ENCODE results near the gene SLC18A3. TPM values are rescaled to one million over a fixed set of nuclear protein-coding genes. Genes with fewer than 3 reads are reported as not detected.

SLC18A3 gene
- total RNA-seq, 4 donors from 2014 or later: not detected

DNA sequence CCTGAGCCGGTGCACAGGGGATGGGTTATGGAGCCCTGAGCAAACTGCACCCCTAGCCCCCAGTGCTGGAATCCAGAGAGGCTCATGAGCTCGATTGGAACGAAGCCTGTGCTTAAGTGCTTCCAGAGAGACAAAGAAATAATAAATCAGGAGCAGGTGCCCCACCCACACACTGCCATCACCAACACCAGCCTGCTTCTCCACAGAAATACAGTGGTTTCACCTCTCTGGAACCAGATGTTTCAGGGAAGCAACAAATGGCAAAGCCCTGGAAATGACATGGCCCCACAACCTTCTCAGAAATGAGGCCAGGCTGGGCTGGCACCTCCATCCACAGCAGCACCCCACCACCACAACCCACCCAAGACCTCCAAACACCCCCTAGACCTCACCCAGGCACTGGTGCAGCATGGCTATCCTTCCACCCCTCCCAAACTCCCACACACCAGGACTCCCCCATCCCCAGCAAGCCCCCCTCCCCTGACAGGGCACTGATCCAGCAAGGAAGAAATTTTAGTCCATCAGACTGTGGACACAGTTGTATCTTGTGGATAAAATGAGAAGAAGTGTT lies 4.1 kb upstream of the SLC18A3 start:
- WGBS, 2 donors: 28 to 31% methylated on average over 3 of the region's 3 CpGs
- peak in 1 of 2 donors; percentile 76 for DNase-seq (ENCODE audit: low spot score in 2 of 2)
- no peak for TF ChIP-seq POLR2A (IDR thresholded peaks at IDR 0.05)
- TF ChIP-seq, protein P1, sequence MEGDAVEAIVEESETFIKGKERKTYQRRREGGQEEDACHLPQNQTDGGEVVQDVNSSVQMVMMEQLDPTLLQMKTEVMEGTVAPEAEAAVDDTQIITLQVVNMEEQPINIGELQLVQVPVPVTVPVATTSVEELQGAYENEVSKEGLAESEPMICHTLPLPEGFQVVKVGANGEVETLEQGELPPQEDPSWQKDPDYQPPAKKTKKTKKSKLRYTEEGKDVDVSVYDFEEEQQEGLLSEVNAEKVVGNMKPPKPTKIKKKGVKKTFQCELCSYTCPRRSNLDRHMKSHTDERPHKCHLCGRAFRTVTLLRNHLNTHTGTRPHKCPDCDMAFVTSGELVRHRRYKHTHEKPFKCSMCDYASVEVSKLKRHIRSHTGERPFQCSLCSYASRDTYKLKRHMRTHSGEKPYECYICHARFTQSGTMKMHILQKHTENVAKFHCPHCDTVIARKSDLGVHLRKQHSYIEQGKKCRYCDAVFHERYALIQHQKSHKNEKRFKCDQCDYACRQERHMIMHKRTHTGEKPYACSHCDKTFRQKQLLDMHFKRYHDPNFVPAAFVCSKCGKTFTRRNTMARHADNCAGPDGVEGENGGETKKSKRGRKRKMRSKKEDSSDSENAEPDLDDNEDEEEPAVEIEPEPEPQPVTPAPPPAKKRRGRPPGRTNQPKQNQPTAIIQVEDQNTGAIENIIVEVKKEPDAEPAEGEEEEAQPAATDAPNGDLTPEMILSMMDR (IDR thresholded peaks at IDR 0.05): no peak
- H3K4me3 ChIP-seq (ENCODE audit: low read depth, poor library complexity, severe bottlenecking): no peak overlapping the region
- intact Hi-C loops (cut with DNase I; ENCODE audit: low total_unique reads): loop anchor here (10.0 kb wide), 1 partner anchor 871 kb away; no protein-coding TSS in a partner anchor

DNA sequence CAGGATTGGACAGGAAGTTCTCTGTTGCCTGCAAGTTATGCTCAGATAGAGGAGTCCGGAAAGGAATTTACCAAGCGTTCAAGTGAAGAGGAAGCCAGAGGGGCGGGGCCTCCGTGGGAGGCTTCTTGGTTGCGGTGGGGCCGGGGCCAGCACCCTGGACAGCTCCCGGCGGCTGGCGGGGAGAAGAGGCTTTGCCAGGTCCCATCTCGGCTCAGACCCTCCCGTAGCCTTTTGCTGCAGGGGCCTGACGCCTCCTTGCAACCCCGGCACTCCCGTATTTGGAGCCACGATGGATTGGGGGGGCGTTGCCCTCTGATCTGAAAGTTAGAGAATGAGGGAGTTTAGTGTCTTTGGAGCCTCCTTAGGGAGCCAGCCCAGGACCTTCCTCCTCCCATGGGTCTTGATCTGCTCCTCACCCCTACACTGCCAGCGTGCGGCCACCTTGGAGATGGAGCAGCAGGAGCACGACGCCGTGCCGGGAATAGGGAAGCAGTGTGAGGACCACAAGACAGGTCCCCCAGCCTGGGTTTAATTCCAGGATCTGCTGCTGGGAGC lies 3.1 kb upstream of the SLC18A3 start:
- 1 to 3% methylated on average over 18 to 21 of the region's 22 CpGs for WGBS, 2 donors
- H3K4me3 ChIP-seq (ENCODE audit: low read depth, poor library complexity, severe bottlenecking): no peak overlapping the region
- DNase-seq (ENCODE audit: low spot score in 2 of 2): peak; percentile 35 to 82
- TF ChIP-seq POLR2A (IDR thresholded peaks at IDR 0.05): no peak
- TF ChIP-seq, protein P1 (IDR thresholded peaks at IDR 0.05): no peak
- intact Hi-C loops (cut with DNase I; ENCODE audit: low total_unique reads): loop anchor here (10.0 kb wide), 1 partner anchor 872 kb away; no protein-coding TSS in a partner anchor

DNA sequence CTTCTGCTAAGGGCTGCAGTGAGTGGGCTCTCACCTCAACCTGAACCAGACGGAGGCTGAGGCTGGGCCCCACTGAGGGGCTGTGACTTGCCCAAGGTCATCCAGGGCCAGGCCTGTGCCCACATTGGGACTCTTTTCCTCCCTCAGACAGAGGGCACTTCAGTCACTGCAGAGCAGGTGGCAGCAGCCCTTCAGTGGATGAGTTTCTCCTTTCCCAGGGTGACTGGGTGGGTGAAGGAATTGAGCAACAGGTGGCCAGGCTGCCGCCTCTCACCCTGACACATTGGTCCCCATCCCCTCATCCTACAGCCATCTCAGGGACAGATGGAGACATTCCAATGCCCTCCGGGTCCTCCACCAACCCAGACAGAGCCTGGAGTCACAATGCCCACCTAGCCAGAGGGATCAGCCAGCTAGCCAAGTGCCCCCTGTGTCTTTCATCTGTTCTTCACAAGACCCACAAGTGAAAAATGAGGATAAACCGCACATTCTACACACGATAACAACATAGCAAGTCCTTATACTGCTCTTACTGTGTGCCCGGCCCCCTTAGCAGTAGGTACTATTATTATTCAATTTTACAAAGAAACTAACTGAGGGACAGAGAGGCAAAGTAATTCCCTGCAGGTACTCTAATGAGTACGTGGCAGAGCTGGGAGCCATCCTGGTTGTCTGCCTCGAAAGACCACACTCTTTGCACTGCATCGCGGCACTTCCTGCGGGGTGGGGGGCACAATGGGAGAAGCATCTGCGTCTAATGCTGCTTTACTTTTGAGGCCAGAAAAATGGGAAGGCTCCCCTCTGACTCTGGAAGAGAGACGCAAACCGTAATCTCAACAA lies 1.7 kb upstream of the SLC18A3 start:
- H3K4me3 ChIP-seq (ENCODE audit: low read depth, poor library complexity, severe bottlenecking): no peak overlapping the region
- DNase-seq (ENCODE audit: low spot score in 2 of 2): peak in 1 of 2 donors; percentile 66
- WGBS, 2 donors: 12 to 14% methylated on average over 13 to 14 of the region's 14 CpGs
- TF ChIP-seq POLR2A (IDR thresholded peaks at IDR 0.05): no peak
- TF ChIP-seq, protein P1 (IDR thresholded peaks at IDR 0.05): no peak
- intact Hi-C loops (cut with DNase I; ENCODE audit: low total_unique reads): loop anchor here (10.0 kb wide), 1 partner anchor 874 kb away; no protein-coding TSS in a partner anchor

- intact Hi-C loops (cut with DNase I; ENCODE audit: low total_unique reads): loop anchor here (10.0 kb wide), 1 partner anchor 874 kb away; no protein-coding TSS in a partner anchor
- TF ChIP-seq, protein P1 (IDR thresholded peaks at IDR 0.05): no peak
- no peak for TF ChIP-seq POLR2A (IDR thresholded peaks at IDR 0.05)
- H3K4me3 ChIP-seq (ENCODE audit: low read depth, poor library complexity, severe bottlenecking): no peak overlapping the region
- 1 to 7% methylated on average over 10 to 15 of the region's 19 CpGs for WGBS, 2 donors
- no peak for DNase-seq (ENCODE audit: low spot score in 2 of 2)
Observed at GRCh38 chr10:49609006-49609282, 1.2 kb upstream of the SLC18A3 start.

- intact Hi-C loops (cut with DNase I; ENCODE audit: low total_unique reads): loop anchor here (10.0 kb wide), 1 partner anchor 875 kb away; no protein-coding TSS in a partner anchor
- DNase-seq (ENCODE audit: low spot score in 2 of 2): peak in 1 of 2 donors; percentile 76
- TF ChIP-seq, protein P1 (IDR thresholded peaks at IDR 0.05): no peak
- no peak for TF ChIP-seq POLR2A (IDR thresholded peaks at IDR 0.05)
- 1 to 3% methylated on average over 37 to 53 of the region's 62 CpGs for WGBS, 2 donors
- H3K4me3 ChIP-seq (ENCODE audit: low read depth, poor library complexity, severe bottlenecking): no peak overlapping the region
Observed at GRCh38 chr10:49609283-49610113, 612 bp upstream of the SLC18A3 start.
